ENCODE results near the gene ABCC9.

The ABCC9 gene

GRCh38 chr12:21769307-21769706 lies 171.9 kb downstream of the ABCC9 start:
- DNase-seq: no peak

GRCh38 chr12:21766403-21766802 lies 174.8 kb downstream of the ABCC9 start:
- DNase-seq: no peak

GRCh38 chr12:21764950-21765349 lies 176.3 kb downstream of the ABCC9 start:
- no peak for DNase-seq

- DNase-seq: no peak
Observed at GRCh38 chr12:21764065-21764464, 177.2 kb downstream of the ABCC9 start.

GRCh38 chr12:21763531-21763930 lies 177.7 kb downstream of the ABCC9 start:
- DNase-seq: no peak

- no peak for DNase-seq
Observed at GRCh38 chr12:21759737-21760136, 181.5 kb downstream of the ABCC9 start.

GRCh38 chr12:21757735-21758134 lies 183.5 kb downstream of the ABCC9 start:
- DNase-seq: no peak

GRCh38 chr12:21756699-21757098 lies 184.5 kb downstream of the ABCC9 start:
- no peak for DNase-seq

GRCh38 chr12:21751517-21751916 lies 189.7 kb downstream of the ABCC9 start:
- no peak for DNase-seq

Measured in DMS153 (cell line).